ENCODE results near the gene PHLPP1.

GRCh38 chr18:62987055-62987830, 271.9 kb downstream of the PHLPP1 start:
- TF ChIP-seq EZH2 (IDR thresholded peaks at IDR 0.05) (no peak), RAD21 (IDR thresholded peaks at IDR 0.05; ENCODE audit: low read depth) (no peak), CTCF (IDR thresholded peaks at IDR 0.05 in 2 of 3, conservative IDR thresholded peaks at IDR 0.05 in 1 of 3; ENCODE audit: borderline replicate concordance in 1 of 3, insufficient read depth in 1 of 3, low read depth in 2 of 3, low read length in 2 of 3) (no peak), POLR2A (IDR thresholded peaks at IDR 0.05; ENCODE audit: borderline replicate concordance, extremely low read depth, insufficient read depth, insufficient read length) (no peak), SRF (IDR thresholded peaks at IDR 0.05; ENCODE audit: low read depth) (no peak), CEBPB (IDR thresholded peaks at IDR 0.05; ENCODE audit: low read depth) (no peak), POLR2AphosphoS5 (IDR thresholded peaks at IDR 0.05; ENCODE audit: low read depth, low read length) (no peak), FOSL1 (IDR thresholded peaks at IDR 0.05; ENCODE audit: low read depth) (no peak), SIN3A (IDR thresholded peaks at IDR 0.05; ENCODE audit: low read depth) (no peak)
- TF ChIP-seq, protein P1, sequence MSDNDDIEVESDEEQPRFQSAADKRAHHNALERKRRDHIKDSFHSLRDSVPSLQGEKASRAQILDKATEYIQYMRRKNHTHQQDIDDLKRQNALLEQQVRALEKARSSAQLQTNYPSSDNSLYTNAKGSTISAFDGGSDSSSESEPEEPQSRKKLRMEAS (IDR thresholded peaks at IDR 0.05), result no peak
- TF ChIP-seq, protein P2, sequence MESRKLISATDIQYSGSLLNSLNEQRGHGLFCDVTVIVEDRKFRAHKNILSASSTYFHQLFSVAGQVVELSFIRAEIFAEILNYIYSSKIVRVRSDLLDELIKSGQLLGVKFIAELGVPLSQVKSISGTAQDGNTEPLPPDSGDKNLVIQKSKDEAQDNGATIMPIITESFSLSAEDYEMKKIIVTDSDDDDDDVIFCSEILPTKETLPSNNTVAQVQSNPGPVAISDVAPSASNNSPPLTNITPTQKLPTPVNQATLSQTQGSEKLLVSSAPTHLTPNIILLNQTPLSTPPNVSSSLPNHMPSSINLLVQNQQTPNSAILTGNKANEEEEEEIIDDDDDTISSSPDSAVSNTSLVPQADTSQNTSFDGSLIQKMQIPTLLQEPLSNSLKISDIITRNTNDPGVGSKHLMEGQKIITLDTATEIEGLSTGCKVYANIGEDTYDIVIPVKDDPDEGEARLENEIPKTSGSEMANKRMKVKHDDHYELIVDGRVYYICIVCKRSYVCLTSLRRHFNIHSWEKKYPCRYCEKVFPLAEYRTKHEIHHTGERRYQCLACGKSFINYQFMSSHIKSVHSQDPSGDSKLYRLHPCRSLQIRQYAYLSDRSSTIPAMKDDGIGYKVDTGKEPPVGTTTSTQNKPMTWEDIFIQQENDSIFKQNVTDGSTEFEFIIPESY (IDR thresholded peaks at IDR 0.05; ENCODE audit: extremely low read depth, insufficient replicate concordance, low read length), result no peak

All from HCT116 (cell line).